HG02943 (cell line): ENCODE measurements around the gene GMPPA.
A peak's percentile ranks its signal among the peaks of the same experiment; 100 is the strongest.

Source experiments
- ATAC-seq: cut with Tn5 transposase; IDR thresholded peaks from one replicate; pipeline ENCODE4 v1.9.1; 2021; ENCODE audit warnings: mild to moderate bottlenecking, low read depth, moderate library complexity; ENCODE audit not compliant: unreplicated experiment

The GMPPA gene

GRCh38 chr2:219551441-219552381, 53.0 kb downstream of the GMPPA start:
- ATAC-seq, result peak; percentile 16

- ATAC-seq, result peak; percentile 91
Observed at GRCh38 chr2:219552382-219553167, 53.9 kb downstream of the GMPPA start.

GRCh38 chr2:219553168-219553417, 54.4 kb downstream of the GMPPA start:
- no peak for ATAC-seq

GRCh38 chr2:219553463-219553963, 54.8 kb downstream of the GMPPA start:
- no peak for ATAC-seq

GRCh38 chr2:219554350-219554749, 55.7 kb downstream of the GMPPA start:
- ATAC-seq, result no peak

- no peak for ATAC-seq
Observed at GRCh38 chr2:219555956-219556355, 57.3 kb downstream of the GMPPA start.

GRCh38 chr2:219556413-219556812, 57.7 kb downstream of the GMPPA start:
- no peak for ATAC-seq
